ENCODE data around the gene MBNL2. TPM values are rescaled to one million over a fixed set of nuclear protein-coding genes. Genes with fewer than 3 reads are reported as not detected.

MBNL2 gene
- total and polyA plus RNA-seq, 2 experiments from 2014 or later, result 27.4 to 97.9 TPM

GRCh38 chr13:97191615-97192014, 30.5 kb upstream of the MBNL2 start:
- WGBS (ENCODE audit: low lambda C conversion rate, missing lambda C conversion rate), result 77% methylated on average over 2 of the region's 2 CpGs
- DNase-seq (ENCODE audit: low spot score), result no peak

GRCh38 chr13:97192166-97192565, 30.0 kb upstream of the MBNL2 start:
- TF ChIP-seq CTCF (IDR thresholded peaks at IDR 0.05; ENCODE audit: poor library complexity), result no peak
- TF ChIP-seq EZH2phosphoT487 (IDR thresholded peaks at IDR 0.05; ENCODE audit: low read depth, severe bottlenecking, unreplicated experiment), result no peak
- no peak for TF ChIP-seq EZH2 (IDR thresholded peaks at IDR 0.05; ENCODE audit: borderline replicate concordance)
- Histone ChIP-seq H3K79me2 (no peaks in the 10 kb centered on the region), H3K9me2 (replicated peaks; ENCODE audit: insufficient read depth) (no peaks in the 10 kb centered on the region), H3K9me3 (ENCODE audit: low read depth) (no peaks in the 10 kb centered on the region), H3K36me3 (replicated peaks; ENCODE audit: insufficient read depth, low read depth) (no peaks in the 10 kb centered on the region), H3K4me2 (no peak overlapping the region), H3K27me3 (no peaks in the 10 kb centered on the region), H4K20me1 (ENCODE audit: insufficient read depth, poor library complexity, severe bottlenecking) (no peaks in the 10 kb centered on the region), H3K4me1 (ENCODE audit: insufficient read depth) (no peaks in the 10 kb centered on the region), H3K4me3 (no peak overlapping the region), H3K27ac (no peak overlapping the region), H2AFZ (no peak overlapping the region)
- 58% methylated on average over 3 of the region's 3 CpGs for WGBS (ENCODE audit: low lambda C conversion rate, missing lambda C conversion rate)
- no peak for DNase-seq (ENCODE audit: low spot score)

More at GRCh38 chr13:97191615-97192014, 30.5 kb upstream of the MBNL2 start:
- TF ChIP-seq CTCF (IDR thresholded peaks at IDR 0.05; ENCODE audit: poor library complexity), result no peak
- no peak for TF ChIP-seq EZH2 (IDR thresholded peaks at IDR 0.05; ENCODE audit: borderline replicate concordance)
- TF ChIP-seq EZH2phosphoT487 (IDR thresholded peaks at IDR 0.05; ENCODE audit: low read depth, severe bottlenecking, unreplicated experiment), result no peak
- H3K36me3 ChIP-seq (replicated peaks; ENCODE audit: insufficient read depth, low read depth), result no peaks in the 10 kb centered on the region
- no peak overlapping the region for H3K27ac ChIP-seq
- no peak overlapping the region for H3K4me2 ChIP-seq
- no peaks in the 10 kb centered on the region for H3K9me2 ChIP-seq (replicated peaks; ENCODE audit: insufficient read depth)
- H3K27me3 ChIP-seq, result no peaks in the 10 kb centered on the region
- H4K20me1 ChIP-seq (ENCODE audit: insufficient read depth, poor library complexity, severe bottlenecking), result no peaks in the 10 kb centered on the region
- H3K4me3 ChIP-seq, result no peak overlapping the region
- no peaks in the 10 kb centered on the region for H3K4me1 ChIP-seq (ENCODE audit: insufficient read depth)
- H2AFZ ChIP-seq, result no peak overlapping the region
- H3K79me2 ChIP-seq, result no peaks in the 10 kb centered on the region
- no peaks in the 10 kb centered on the region for H3K9me3 ChIP-seq (ENCODE audit: low read depth)

GRCh38 chr13:97193577-97193976, 28.6 kb upstream of the MBNL2 start:
- no peak overlapping the region for H3K4me2 ChIP-seq
- no peak for DNase-seq (ENCODE audit: low spot score)
- H3K36me3 ChIP-seq (replicated peaks; ENCODE audit: insufficient read depth, low read depth), result no peaks in the 10 kb centered on the region
- H3K4me3 ChIP-seq, result no peak overlapping the region
- H3K79me2 ChIP-seq, result no peaks in the 10 kb centered on the region
- no peak overlapping the region for H2AFZ ChIP-seq
- no peaks in the 10 kb centered on the region for H4K20me1 ChIP-seq (ENCODE audit: insufficient read depth, poor library complexity, severe bottlenecking)
- H3K4me1 ChIP-seq (ENCODE audit: insufficient read depth), result no peaks in the 10 kb centered on the region
- H3K27me3 ChIP-seq, result no peaks in the 10 kb centered on the region
- TF ChIP-seq CTCF (IDR thresholded peaks at IDR 0.05; ENCODE audit: poor library complexity) (no peak), EZH2phosphoT487 (IDR thresholded peaks at IDR 0.05; ENCODE audit: low read depth, severe bottlenecking, unreplicated experiment) (no peak), EZH2 (IDR thresholded peaks at IDR 0.05; ENCODE audit: borderline replicate concordance) (no peak)
- 94% methylated on average over 5 of the region's 5 CpGs for WGBS (ENCODE audit: low lambda C conversion rate, missing lambda C conversion rate)
- H3K9me2 ChIP-seq (replicated peaks; ENCODE audit: insufficient read depth), result no peaks in the 10 kb centered on the region
- H3K27ac ChIP-seq, result no peak overlapping the region
- H3K9me3 ChIP-seq (ENCODE audit: low read depth), result no peaks in the 10 kb centered on the region

- H3K9me2 ChIP-seq (replicated peaks; ENCODE audit: insufficient read depth), result no peaks in the 10 kb centered on the region
- H3K4me3 ChIP-seq, result no peak overlapping the region
- no peaks in the 10 kb centered on the region for H3K36me3 ChIP-seq (replicated peaks; ENCODE audit: insufficient read depth, low read depth)
- no peak overlapping the region for H3K4me2 ChIP-seq
- WGBS (ENCODE audit: low lambda C conversion rate, missing lambda C conversion rate), result 59% methylated on average over 6 of the region's 6 CpGs
- H3K4me1 ChIP-seq (ENCODE audit: insufficient read depth), result no peaks in the 10 kb centered on the region
- TF ChIP-seq EZH2 (IDR thresholded peaks at IDR 0.05; ENCODE audit: borderline replicate concordance) (no peak), CTCF (IDR thresholded peaks at IDR 0.05; ENCODE audit: poor library complexity) (no peak), EZH2phosphoT487 (IDR thresholded peaks at IDR 0.05; ENCODE audit: low read depth, severe bottlenecking, unreplicated experiment) (no peak)
- H3K27ac ChIP-seq, result no peak overlapping the region
- H3K9me3 ChIP-seq (ENCODE audit: low read depth), result no peaks in the 10 kb centered on the region
- no peaks in the 10 kb centered on the region for H3K79me2 ChIP-seq
- DNase-seq (ENCODE audit: low spot score), result no peak
- no peak overlapping the region for H2AFZ ChIP-seq
- H3K27me3 ChIP-seq, result no peaks in the 10 kb centered on the region
- no peaks in the 10 kb centered on the region for H4K20me1 ChIP-seq (ENCODE audit: insufficient read depth, poor library complexity, severe bottlenecking)
These were observed 27.7 kb upstream of the MBNL2 start for GRCh38 chr13:97194479-97194878.
